HG03460 (cell line): ENCODE data around the gene GPR151.
"Not testable (repeated sequence)": the region's sequence is repeated elsewhere in the genome, so short reads cannot be mapped to it uniquely, and the experiment has no call there.

Experiments used
- ATAC-seq: cut with Tn5 transposase; IDR thresholded peaks from one replicate; pipeline ENCODE4 v1.9.1; 2021; ENCODE audit not compliant: unreplicated experiment

Gene GPR151

GRCh38 chr5:146516151-146516475, at the start of gene GPR151:
Gene GPR151 (minus strand): TSS chr5:146516190. CDS start chr5:146516113, 77 bp downstream.
- ATAC-seq, result no peak

GRCh38 chr5:146564007-146564762, 48.2 kb upstream of the GPR151 start:
- ATAC-seq, result no peak

- ATAC-seq, result no peak
Measured at GRCh38 chr5:146562461-146562860, 46.5 kb upstream of the GPR151 start.

- ATAC-seq, result no peak
Measured at GRCh38 chr5:146561711-146562110, 45.7 kb upstream of the GPR151 start.

- peak; percentile 21 for ATAC-seq
Measured at GRCh38 chr5:146560205-146560812, 44.3 kb upstream of the GPR151 start.

GRCh38 chr5:146556884-146557283, 40.9 kb upstream of the GPR151 start:
- ATAC-seq, result not testable (repeated sequence)

GRCh38 chr5:146553446-146553845, 37.5 kb upstream of the GPR151 start:
- ATAC-seq, result no peak

- no peak for ATAC-seq
Measured at GRCh38 chr5:146549615-146550014, 33.6 kb upstream of the GPR151 start.

GRCh38 chr5:146548781-146549449, 32.9 kb upstream of the GPR151 start:
- ATAC-seq, result no peak

- no peak for ATAC-seq
Measured at GRCh38 chr5:146544232-146544631, 28.2 kb upstream of the GPR151 start.

GRCh38 chr5:146541958-146542849, 26.2 kb upstream of the GPR151 start:
- peak; percentile 97 for ATAC-seq

- ATAC-seq, result no peak
Measured at GRCh38 chr5:146540414-146540813, 24.4 kb upstream of the GPR151 start.

- no peak for ATAC-seq
Measured at GRCh38 chr5:146539973-146540372, 24.0 kb upstream of the GPR151 start.

- no peak for ATAC-seq
Measured at GRCh38 chr5:146538432-146538831, 22.4 kb upstream of the GPR151 start.

GRCh38 chr5:146533882-146534281, 17.9 kb upstream of the GPR151 start:
- no peak for ATAC-seq

- peak; percentile 91 for ATAC-seq
Measured at GRCh38 chr5:146533260-146533857, 17.4 kb upstream of the GPR151 start.

GRCh38 chr5:146529984-146530383, 14.0 kb upstream of the GPR151 start:
- peak; percentile 61 for ATAC-seq

- no peak for ATAC-seq
Measured at GRCh38 chr5:146528236-146528635, 12.2 kb upstream of the GPR151 start.

GRCh38 chr5:146527785-146528184, 11.8 kb upstream of the GPR151 start:
- no peak for ATAC-seq

- no peak for ATAC-seq
Measured at GRCh38 chr5:146523698-146524097, 7.7 kb upstream of the GPR151 start.
